GM23338 (cell line): ENCODE data around the gene NPM3. TPM values are rescaled to one million over a fixed set of nuclear protein-coding genes. Genes with fewer than 3 reads are reported as not detected.

ENCODE experiments used
- ATAC-seq: fragments of 200-7000 bp; cut with Tn5 transposase; 3 replicates; pipeline ENCODE4 v1.9.1; 2020
- DNase-seq: peaks from one replicate; pipeline ENCODE4 v3.0.0-alpha.2; 2015; ENCODE audit warnings: low spot score
- H2AFZ ChIP-seq: fragments of 200-600 bp; sonication (generic); 2 replicates; pipeline ENCODE4 v1.8.0; 2016; ENCODE audit warnings: antibody characterized with exemption, mild to moderate bottlenecking, moderate library complexity
- H3F3A ChIP-seq: fragments of 200-600 bp; sonication (generic); replicated peaks from 2 replicates; pipeline ENCODE4 v1.8.0; 2017; ENCODE audit warnings: antibody characterized with exemption, mixed run types, low read depth
- H3K27ac ChIP-seq: fragments of 200-600 bp; sonication (generic); 2 replicates; pipeline ENCODE4 v1.6.1; 2016; ENCODE audit warnings: low read depth
- H3K27me3 ChIP-seq: fragments of 200-600 bp; sonication (generic); 2 replicates; pipeline ENCODE4 v1.8.0; 2016; ENCODE audit warnings: mild to moderate bottlenecking, mixed run types, moderate library complexity; ENCODE audit not compliant: insufficient read depth
- H3K36me3 ChIP-seq: fragments of 200-600 bp; sonication (generic); 2 replicates; pipeline ENCODE4 v1.8.0; 2016; ENCODE audit warnings: mild to moderate bottlenecking; ENCODE audit not compliant: insufficient read depth
- H3K4me1 ChIP-seq: fragments of 200-600 bp; sonication (generic); 2 replicates; pipeline ENCODE4 v1.8.0; 2016; ENCODE audit warnings: mild to moderate bottlenecking, moderate library complexity; ENCODE audit not compliant: insufficient read depth
- H3K4me2 ChIP-seq: fragments of 200-600 bp; sonication (generic); 2 replicates; pipeline ENCODE4 v1.7.1; 2017; ENCODE audit warnings: mixed run types
- H3K4me3 ChIP-seq: fragments of 200-600 bp; sonication (generic); 2 replicates; pipeline ENCODE4 v1.6.1; 2016; ENCODE audit warnings: mixed run types
- H3K79me2 ChIP-seq: fragments of 200-600 bp; sonication (generic); replicated peaks from 2 replicates; pipeline ENCODE4 v1.8.0; 2017; ENCODE audit warnings: mild to moderate bottlenecking; ENCODE audit not compliant: insufficient read depth
- H3K9me2 ChIP-seq: fragments of 200-600 bp; sonication (generic); 2 replicates; pipeline ENCODE4 v1.8.0; 2017; ENCODE audit not compliant: insufficient read depth
- H4K20me1 ChIP-seq: fragments of 200-600 bp; sonication (generic); replicated peaks from 2 replicates; pipeline ENCODE4 v1.8.0; 2017; ENCODE audit warnings: mild to moderate bottlenecking; ENCODE audit not compliant: insufficient read depth
- H3K27ac Mint-ChIP-seq: 2 replicates; pipeline ENCODE4 v1.8.0; 2020; ENCODE audit warnings: inconsistent platforms, mild to moderate bottlenecking, moderate library complexity, mixed read lengths
- H3K27me3 Mint-ChIP-seq: 3 replicates; pipeline ENCODE4 v1.8.0; 2022; ENCODE audit warnings: low read depth, mild to moderate bottlenecking, moderate library complexity, mixed read lengths, inconsistent platforms; ENCODE audit not compliant: insufficient read depth, poor library complexity
- H3K36me3 Mint-ChIP-seq: 3 replicates; pipeline ENCODE4 v1.8.0; 2021; ENCODE audit warnings: low read depth, mild to moderate bottlenecking, inconsistent platforms, moderate library complexity, mixed read lengths
- H3K4me1 Mint-ChIP-seq: 3 replicates; pipeline ENCODE4 v1.8.0; 2020; ENCODE audit warnings: mild to moderate bottlenecking, inconsistent platforms, mixed read lengths
- H3K4me3 Mint-ChIP-seq: 3 replicates; pipeline ENCODE4 v1.8.0; 2021; ENCODE audit warnings: moderate library complexity, mild to moderate bottlenecking, inconsistent platforms, mixed read lengths
- H3K9me3 Mint-ChIP-seq: 3 replicates; pipeline ENCODE4 v1.8.0; 2020; ENCODE audit warnings: moderate library complexity, mild to moderate bottlenecking, inconsistent platforms, mixed read lengths
- CREB1 ChIP-seq: fragments of 250-450 bp; sonication (Bioruptor Pico); IDR thresholded peaks from 2 replicates; pipeline ENCODE4 v1.5.0; 2020; ENCODE audit warnings: low read depth, mild to moderate bottlenecking, moderate library complexity
- CTCF ChIP-seq, 2 experiments: fragments of 200-600 bp in 1 of 2; sonication (generic) in 1 of 2; conservative IDR thresholded peaks; 2 replicates each; pipeline versions ENCODE4 v1.5.1 to v1.6.1; 2016 to 2017; ENCODE audit warnings: antibody characterized with exemption in 2 of 2, low read depth in 2 of 2, mild to moderate bottlenecking in 2 of 2, moderate library complexity in 1 of 2
- ETS1 ChIP-seq: IDR thresholded peaks from 2 replicates; pipeline ENCODE4 v1.6.1; 2016; ENCODE audit warnings: antibody characterized with exemption
- JUNB ChIP-seq: IDR thresholded peaks from one replicate; pipeline ENCODE4 v1.6.1; 2016; ENCODE audit warnings: antibody characterized with exemption; ENCODE audit not compliant: unreplicated experiment
- NANOG ChIP-seq: IDR thresholded peaks from 2 replicates; pipeline ENCODE4 v1.6.1; 2016; ENCODE audit warnings: antibody characterized with exemption, borderline replicate concordance
- POLR2AphosphoS5 ChIP-seq: IDR thresholded peaks from 2 replicates; pipeline ENCODE4 v1.6.1; 2016; ENCODE audit warnings: antibody characterized with exemption, low read depth
- REST ChIP-seq: IDR thresholded peaks from one replicate; pipeline ENCODE4 v1.6.1; 2018; ENCODE audit warnings: antibody characterized with exemption; ENCODE audit not compliant: unreplicated experiment
- STAT1 ChIP-seq: IDR thresholded peaks from one replicate; pipeline ENCODE4 v1.6.1; 2016; ENCODE audit warnings: antibody characterized with exemption; ENCODE audit not compliant: unreplicated experiment
- ZNF331 ChIP-seq: fragments of 250-450 bp; sonication (Bioruptor Pico); IDR thresholded peaks from 2 replicates; pipeline ENCODE4 v1.5.0; 2020; ENCODE audit warnings: low read depth, mild to moderate bottlenecking, moderate library complexity
- polyA plus RNA-seq: library from polyadenylated mRNA; unstranded; fragments of >200 nt; fragmentation: Nextera tagmentation; extraction: Ambion mirVana; gene quantifications from 2 replicates; pipeline ENCODE4 v1.2.1, GENCODE V29; 2016
- total RNA-seq: library from RNA; depleted of rRNA; stranded (reverse); fragments of >200 nt; shearing (Covaris generic); gene quantifications from 2 replicates; pipeline ENCODE4 v1.2.3, GENCODE V29; 2014

The NPM3 gene
- total and polyA plus RNA-seq, 2 experiments from 2014 or later = 31.5 to 258 TPM

- peaks cover 19% of the 10 kb centered on the region; the same call in 2 of the 3 replicates for H3K4me1 Mint-ChIP-seq
- no peak overlapping the region for H3K4me3 ChIP-seq
- no peak overlapping the region for H3K27ac Mint-ChIP-seq
- peaks cover 9% of the 10 kb centered on the region for H3K27me3 Mint-ChIP-seq
- no peak overlapping the region for H2AFZ ChIP-seq
- no peaks in the 10 kb centered on the region for H3K36me3 Mint-ChIP-seq
- H3K9me2 ChIP-seq = no peaks in the 10 kb centered on the region
- ATAC-seq (no peak), DNase-seq (no peak)
- no peaks in the 10 kb centered on the region for H3K36me3 ChIP-seq
- H3K4me3 Mint-ChIP-seq = no peak overlapping the region
- no peaks in the 10 kb centered on the region for H3K79me2 ChIP-seq
- H3K27ac ChIP-seq = no peak overlapping the region
- TF ChIP-seq CTCF (conservative IDR thresholded peaks at IDR 0.05; ENCODE audit: low read depth in 2 of 2) (no peak), NANOG (no peak), CREB1 (CRISPR knock-in tag) (no peak)
- H3K27me3 ChIP-seq = 0 out of 2 replicates have a peak, but pooled peaks cover 5% of the 10 kb centered on the region
- H3K9me3 Mint-ChIP-seq = no peaks in the 10 kb centered on the region
- H3K4me2 ChIP-seq = no peak overlapping the region
- H3F3A ChIP-seq = no peaks in the 10 kb centered on the region
- H3K4me1 ChIP-seq = peaks cover 9% of the 10 kb centered on the region
- H4K20me1 ChIP-seq = no peaks in the 10 kb centered on the region
Measured at GRCh38 chr10:101762736-101763135, 20.5 kb downstream of the NPM3 start.

GRCh38 chr10:101761226-101761625 lies 22.0 kb downstream of the NPM3 start:
- TF ChIP-seq ETS1 (no peak), REST (no peak), STAT1 (no peak), CREB1 (CRISPR knock-in tag) (no peak), JUNB (no peak), ZNF331 (no peak), NANOG (no peak), POLR2AphosphoS5 (no peak)

More at GRCh38 chr10:101761226-101761625, 22.0 kb downstream of the NPM3 start:
- H3K27ac ChIP-seq = no peak overlapping the region
- H3K27me3 ChIP-seq = 0 out of 2 replicates have a peak, but pooled peaks cover 5% of the 10 kb centered on the region
- H3K4me2 ChIP-seq = no peak overlapping the region
- Mint-ChIP-seq H3K4me1 (peaks cover 19% of the 10 kb centered on the region; the same call in 2 of the 3 replicates), H3K4me3 (no peak overlapping the region), H3K27ac (no peak overlapping the region), H3K9me3 (no peaks in the 10 kb centered on the region), H3K27me3 (peaks cover 9% of the 10 kb centered on the region), H3K36me3 (no peaks in the 10 kb centered on the region)
- no peaks in the 10 kb centered on the region for H3F3A ChIP-seq
- peaks cover 9% of the 10 kb centered on the region for H3K4me1 ChIP-seq
- H3K36me3 ChIP-seq = no peaks in the 10 kb centered on the region
- no peaks in the 10 kb centered on the region for H3K9me2 ChIP-seq
- DNase-seq (no peak), ATAC-seq (no peak)
- no peak overlapping the region for H3K4me3 ChIP-seq
- H2AFZ ChIP-seq = no peak overlapping the region
- H3K79me2 ChIP-seq = no peaks in the 10 kb centered on the region
- H4K20me1 ChIP-seq = no peaks in the 10 kb centered on the region
